Panc1 (cell line): Measurements from ENCODE around the gene WNK1.

Experiments used
- TCF7L2 ChIP-seq: IDR thresholded peaks from 2 replicates; pipeline ENCODE4 v1.6.1; 2011; ENCODE audit warnings: mild to moderate bottlenecking, low read depth, low read length, inconsistent platforms
- TF ChIP-seq, protein P1 (sequence below): fragments of 450-650 bp; IDR thresholded peaks from 2 replicates; pipeline ENCODE4 v1.5.1; 2017; ENCODE audit warnings: mild to moderate bottlenecking

GRCh38 chr12:909861-910260 lies 157.5 kb downstream of the WNK1 start:
- TF ChIP-seq, protein P1, sequence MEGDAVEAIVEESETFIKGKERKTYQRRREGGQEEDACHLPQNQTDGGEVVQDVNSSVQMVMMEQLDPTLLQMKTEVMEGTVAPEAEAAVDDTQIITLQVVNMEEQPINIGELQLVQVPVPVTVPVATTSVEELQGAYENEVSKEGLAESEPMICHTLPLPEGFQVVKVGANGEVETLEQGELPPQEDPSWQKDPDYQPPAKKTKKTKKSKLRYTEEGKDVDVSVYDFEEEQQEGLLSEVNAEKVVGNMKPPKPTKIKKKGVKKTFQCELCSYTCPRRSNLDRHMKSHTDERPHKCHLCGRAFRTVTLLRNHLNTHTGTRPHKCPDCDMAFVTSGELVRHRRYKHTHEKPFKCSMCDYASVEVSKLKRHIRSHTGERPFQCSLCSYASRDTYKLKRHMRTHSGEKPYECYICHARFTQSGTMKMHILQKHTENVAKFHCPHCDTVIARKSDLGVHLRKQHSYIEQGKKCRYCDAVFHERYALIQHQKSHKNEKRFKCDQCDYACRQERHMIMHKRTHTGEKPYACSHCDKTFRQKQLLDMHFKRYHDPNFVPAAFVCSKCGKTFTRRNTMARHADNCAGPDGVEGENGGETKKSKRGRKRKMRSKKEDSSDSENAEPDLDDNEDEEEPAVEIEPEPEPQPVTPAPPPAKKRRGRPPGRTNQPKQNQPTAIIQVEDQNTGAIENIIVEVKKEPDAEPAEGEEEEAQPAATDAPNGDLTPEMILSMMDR, result no peak
- TF ChIP-seq TCF7L2, result no peak
